Activated T-cell treated with anti-CD3 and anti-CD28 coated beads, Interleukin-2, amount 50 U/mL, for 4 hours (primary cell): ENCODE measurements around the gene CWC25. TPM values are rescaled to one million over a fixed set of nuclear protein-coding genes. Genes with fewer than 3 reads are reported as not detected.

Experiments
- total RNA-seq, 3 donors: library from RNA; stranded (reverse); gene quantifications; one replicate each; pipeline ENCODE4 v1.2.1, GENCODE V29; 2021

The CWC25 gene
- total RNA-seq, 3 donors from 2014 or later, result 32.7 to 36.5 (median 32.9) TPM

Other genes with a start within 250 kb of the CWC25 start
- under 1 TPM in 2 of 3 donors, not detected in 1; 0.16 to 0.49 TPM for gene SRCIN1, start 219.4 kb downstream of the CWC25 start, total RNA-seq
- gene EPOP, start 150.4 kb downstream of the CWC25 start, total RNA-seq, result 100 to 1,000 TPM; 110 to 131 (median 110) TPM
- gene MLLT6, start 120.0 kb downstream of the CWC25 start, total RNA-seq, result 100 to 1,000 TPM; 263 to 315 (median 286) TPM
- gene CISD3, start 95.0 kb downstream of the CWC25 start, total RNA-seq, result 10 to 100 TPM; 47.2 to 73.3 (median 67.8) TPM
- under 1 TPM; 0.16 to 0.58 (median 0.43) TPM for gene PCGF2, start 77.0 kb downstream of the CWC25 start, total RNA-seq
- 100 to 1,000 TPM; 527 to 569 (median 554) TPM for gene PSMB3, start 72.6 kb downstream of the CWC25 start, total RNA-seq
- 10 to 100 TPM; 33.6 to 40.5 (median 39.3) TPM for gene PIP4K2B, start 25.8 kb downstream of the CWC25 start, total RNA-seq
- gene RPL23, start 28.4 kb upstream of the CWC25 start, total RNA-seq, result 1,000 to 10,000 TPM; 2,350 to 2,556 (median 2,362) TPM
- gene LASP1, start 44.7 kb upstream of the CWC25 start, total RNA-seq, result 100 to 1,000 TPM in 1 of 3 donors, 10 to 100 TPM in 2; 74.7 to 109 (median 88.2) TPM
- under 1 TPM in 1 of 3 donors, not detected in 2; 0.08 TPM for gene FBXO47, start 142.1 kb upstream of the CWC25 start, total RNA-seq